Natural killer cell (primary cell): ENCODE results near the gene RALA. TPM values are rescaled to one million over a fixed set of nuclear protein-coding genes. Genes with fewer than 3 reads are reported as not detected.

Experiments
- ATAC-seq, 3 donors: fragments of 150-1000 bp in 2 of 3; fragments of 200-7000 bp in 1 of 3; cut with Tn5 transposase; 1 replicate in 1 of 3; 2 replicates in 2 of 3; pipeline ENCODE4 v1.10.0; 2021; ENCODE audit warnings: mild to moderate bottlenecking in 2 of 3, moderate library complexity in 2 of 3
- DNase-seq, 2 donors: peaks; one replicate each; pipeline versions ENCODE4 v3.0.0 to v3.0.0-alpha.2; 2013 to 2021; ENCODE audit warnings: mixed read lengths in 1 of 2
- H3K27ac ChIP-seq: one replicate; pipeline ENCODE4 v1.5.1; 2013; ENCODE audit warnings: mild to moderate bottlenecking, low read length
- H3K27me3 ChIP-seq: one replicate; pipeline ENCODE4 v1.6.1; 2013; ENCODE audit warnings: low read length; ENCODE audit not compliant: control insufficient read depth, insufficient read depth
- H3K36me3 ChIP-seq: one replicate; pipeline ENCODE4 v1.6.1; 2013; ENCODE audit warnings: low read length; ENCODE audit not compliant: control insufficient read depth, insufficient read depth
- H3K4me1 ChIP-seq: one replicate; pipeline ENCODE4 v1.6.1; 2013; ENCODE audit warnings: low read length; ENCODE audit not compliant: control insufficient read depth, insufficient read depth
- H3K4me3 ChIP-seq: one replicate; pipeline ENCODE4 v1.5.1; 2013; ENCODE audit warnings: low read length
- H3K9me3 ChIP-seq: one replicate; pipeline ENCODE4 v1.6.1; 2013; ENCODE audit warnings: low read length; ENCODE audit not compliant: control insufficient read depth, insufficient read depth
- H3K27ac Mint-ChIP-seq, 2 donors: one replicate each; pipeline ENCODE4 v1.8.0; 2022; ENCODE audit warnings: mild to moderate bottlenecking in 2 of 2, mixed read lengths in 2 of 2, moderate library complexity in 1 of 2
- H3K27me3 Mint-ChIP-seq, 2 donors: one replicate each; pipeline ENCODE4 v1.8.0; 2022; ENCODE audit warnings: low read depth in 2 of 2, mixed read lengths in 2 of 2
- H3K36me3 Mint-ChIP-seq: one replicate; pipeline ENCODE4 v1.8.0; 2022; ENCODE audit warnings: mixed read lengths
- H3K4me1 Mint-ChIP-seq, 2 donors: one replicate each; pipeline ENCODE4 v1.8.0; 2022; ENCODE audit warnings: mixed read lengths in 2 of 2
- H3K4me3 Mint-ChIP-seq: one replicate; pipeline ENCODE4 v1.8.0; 2022; ENCODE audit warnings: mild to moderate bottlenecking, moderate library complexity, mixed read lengths
- H3K9me3 Mint-ChIP-seq, 2 donors: one replicate each; pipeline ENCODE4 v1.8.0; 2022; ENCODE audit warnings: mixed read lengths in 2 of 2
- whole genome bisulfite sequencing: methylation state at CpG from one replicate; pipeline ENCODE4 v1.1.7; 2013; ENCODE audit warnings: missing lambda C conversion rate; ENCODE audit not compliant: insufficient coverage; 5-methylcytosine and 5-hydroxymethylcytosine counted together
- intact Hi-C: fragments of 100-400 bp; cut with micrococcal nuclease; formaldehyde crosslinking; loops from one replicate; pipeline ENCODE4 v1.14.2; 2022
- total RNA-seq, 4 donors: library from RNA; stranded (reverse); fragments of 120-200 nt in 1 of 4; gene quantifications; one replicate each; pipeline versions ENCODE4 v1.2.3 to v1.2.4, GENCODE V29; 2013 to 2022
- TF ChIP-seq, protein P1 (sequence below): fragments of 200-600 bp; IDR thresholded peaks from one replicate; pipeline ENCODE4 v1.8.0; 2022; ENCODE audit warnings: antibody characterized with exemption

RALA gene
- total RNA-seq, 3 donors from 2014 or later (not counting 1 experiment from before 2014, with no cell fraction given): 10.2 to 22.0 (median 16.8) TPM

DNA sequence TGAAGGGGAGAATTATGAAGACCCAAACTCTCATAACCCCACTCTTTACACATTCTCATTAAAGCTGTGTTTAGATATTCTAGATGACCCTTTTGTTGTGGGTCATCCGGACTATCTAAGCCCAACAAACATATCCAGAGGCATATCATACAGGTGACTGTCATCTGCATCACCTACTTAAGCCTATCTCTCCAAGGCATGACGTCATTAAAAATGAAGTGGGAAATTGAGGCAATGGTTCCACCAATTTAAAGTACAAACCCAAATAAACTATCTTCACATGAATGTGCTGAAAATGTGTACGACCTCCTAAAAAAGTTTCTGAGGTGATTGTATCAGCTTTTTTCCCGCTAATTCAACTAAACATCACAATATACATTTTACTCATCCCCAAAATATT is 4.5 kb upstream of the RALA start:
- 100% methylated on average over 2 of the region's 4 CpGs for WGBS
- peaks cover 12% of the 10 kb centered on the region for H3K4me1 ChIP-seq
- peaks cover 7% of the 10 kb centered on the region for H3K27me3 ChIP-seq
- Mint-ChIP-seq H3K4me1 (peaks cover 13 to 16% of the 10 kb centered on the region in 2 donors), H3K27ac (no peak overlapping the region), H3K4me3 (no peak overlapping the region), H3K9me3 (no peaks in the 10 kb centered on the region), H3K36me3 (no peaks in the 10 kb centered on the region), H3K27me3 (peaks cover 12 to 17% of the 10 kb centered on the region in 2 donors)
- H3K4me3 ChIP-seq: no peak overlapping the region
- intact Hi-C loops: no loop called here
- no peak for DNase-seq
- TF ChIP-seq, protein P1, sequence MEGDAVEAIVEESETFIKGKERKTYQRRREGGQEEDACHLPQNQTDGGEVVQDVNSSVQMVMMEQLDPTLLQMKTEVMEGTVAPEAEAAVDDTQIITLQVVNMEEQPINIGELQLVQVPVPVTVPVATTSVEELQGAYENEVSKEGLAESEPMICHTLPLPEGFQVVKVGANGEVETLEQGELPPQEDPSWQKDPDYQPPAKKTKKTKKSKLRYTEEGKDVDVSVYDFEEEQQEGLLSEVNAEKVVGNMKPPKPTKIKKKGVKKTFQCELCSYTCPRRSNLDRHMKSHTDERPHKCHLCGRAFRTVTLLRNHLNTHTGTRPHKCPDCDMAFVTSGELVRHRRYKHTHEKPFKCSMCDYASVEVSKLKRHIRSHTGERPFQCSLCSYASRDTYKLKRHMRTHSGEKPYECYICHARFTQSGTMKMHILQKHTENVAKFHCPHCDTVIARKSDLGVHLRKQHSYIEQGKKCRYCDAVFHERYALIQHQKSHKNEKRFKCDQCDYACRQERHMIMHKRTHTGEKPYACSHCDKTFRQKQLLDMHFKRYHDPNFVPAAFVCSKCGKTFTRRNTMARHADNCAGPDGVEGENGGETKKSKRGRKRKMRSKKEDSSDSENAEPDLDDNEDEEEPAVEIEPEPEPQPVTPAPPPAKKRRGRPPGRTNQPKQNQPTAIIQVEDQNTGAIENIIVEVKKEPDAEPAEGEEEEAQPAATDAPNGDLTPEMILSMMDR: no peak
- no peak for ATAC-seq
- H3K36me3 ChIP-seq: no peaks in the 10 kb centered on the region
- H3K9me3 ChIP-seq: no peaks in the 10 kb centered on the region
- H3K27ac ChIP-seq: no peak overlapping the region

DNA sequence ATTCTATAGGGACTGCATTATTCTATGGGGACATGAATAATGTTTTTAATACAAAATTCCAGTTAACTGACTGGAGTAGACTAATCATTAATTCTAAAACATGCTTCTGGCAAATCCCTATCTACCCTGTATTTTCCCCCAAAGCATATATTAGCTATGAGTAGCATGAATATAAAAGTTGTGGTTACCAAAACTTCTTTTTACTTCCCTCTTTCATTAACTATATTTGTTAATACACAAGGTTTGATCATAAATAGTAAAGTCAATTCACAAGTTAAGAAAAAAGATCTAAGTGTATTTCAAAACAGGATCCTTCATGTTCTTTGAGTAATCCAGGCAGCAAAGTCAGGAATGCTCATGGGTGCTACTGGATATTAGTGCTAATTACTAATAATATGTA is 2.9 kb upstream of the RALA start:
- no peak overlapping the region for H3K4me3 ChIP-seq
- no peak overlapping the region for H3K27ac Mint-ChIP-seq
- H3K9me3 Mint-ChIP-seq: no peaks in the 10 kb centered on the region
- no peaks in the 10 kb centered on the region for H3K9me3 ChIP-seq
- H3K27me3 ChIP-seq: peaks cover 5% of the 10 kb centered on the region
- ATAC-seq (no peak), DNase-seq (no peak)
- H3K4me1 Mint-ChIP-seq: peaks cover 28 to 31% of the 10 kb centered on the region in 2 donors
- H3K36me3 Mint-ChIP-seq: no peaks in the 10 kb centered on the region
- peaks cover 6 to 14% of the 10 kb centered on the region in 2 donors for H3K27me3 Mint-ChIP-seq
- H3K27ac ChIP-seq: no peak overlapping the region
- no peaks in the 10 kb centered on the region for H3K36me3 ChIP-seq
- H3K4me1 ChIP-seq: peaks cover 18% of the 10 kb centered on the region
- TF ChIP-seq, protein P1: no peak
- intact Hi-C loops: loop anchor here (5.0 kb wide), 1 partner anchor 112 kb away; no protein-coding TSS in a partner anchor
- no peak overlapping the region for H3K4me3 Mint-ChIP-seq

DNA sequence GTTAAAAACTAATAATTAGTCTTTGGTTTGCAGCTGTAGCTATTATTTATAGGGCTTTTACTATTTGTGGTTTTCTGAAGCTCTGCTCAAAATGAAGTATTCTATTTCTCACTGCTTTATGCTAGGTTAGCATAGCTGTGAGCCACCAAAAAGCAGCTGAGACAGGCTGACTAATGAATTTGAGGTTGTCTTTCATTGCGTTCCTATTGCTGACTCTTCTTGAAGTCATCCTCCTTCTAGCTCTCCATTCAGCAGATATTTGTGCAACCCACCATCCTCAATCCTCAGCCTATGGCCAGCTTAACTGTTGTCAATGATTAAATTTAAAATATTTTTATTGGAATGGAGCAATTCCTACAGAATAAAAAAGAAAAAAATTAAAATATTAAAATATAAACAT is 2.1 kb upstream of the RALA start:
- TF ChIP-seq, protein P1: no peak
- H3K9me3 Mint-ChIP-seq: no peaks in the 10 kb centered on the region
- H3K4me1 ChIP-seq: peaks cover 18% of the 10 kb centered on the region
- no peak overlapping the region for H3K4me3 Mint-ChIP-seq
- peaks cover 30 to 36% of the 10 kb centered on the region in 2 donors for H3K4me1 Mint-ChIP-seq
- ATAC-seq (no peak), DNase-seq (no peak)
- no peaks in the 10 kb centered on the region for H3K27me3 ChIP-seq
- H3K36me3 Mint-ChIP-seq: no peaks in the 10 kb centered on the region
- H3K36me3 ChIP-seq: no peaks in the 10 kb centered on the region
- no peak overlapping the region for H3K4me3 ChIP-seq
- peaks cover under 1 to 6% of the 10 kb centered on the region in 2 donors for H3K27me3 Mint-ChIP-seq
- H3K27ac ChIP-seq: no peak overlapping the region
- H3K27ac Mint-ChIP-seq: no peak overlapping the region
- WGBS: 83% methylated on average over 1 of the region's 1 CpG
- intact Hi-C loops: loop anchor here (5.0 kb wide), 1 partner anchor 111 kb away; no protein-coding TSS in a partner anchor
- H3K9me3 ChIP-seq: no peaks in the 10 kb centered on the region

DNA sequence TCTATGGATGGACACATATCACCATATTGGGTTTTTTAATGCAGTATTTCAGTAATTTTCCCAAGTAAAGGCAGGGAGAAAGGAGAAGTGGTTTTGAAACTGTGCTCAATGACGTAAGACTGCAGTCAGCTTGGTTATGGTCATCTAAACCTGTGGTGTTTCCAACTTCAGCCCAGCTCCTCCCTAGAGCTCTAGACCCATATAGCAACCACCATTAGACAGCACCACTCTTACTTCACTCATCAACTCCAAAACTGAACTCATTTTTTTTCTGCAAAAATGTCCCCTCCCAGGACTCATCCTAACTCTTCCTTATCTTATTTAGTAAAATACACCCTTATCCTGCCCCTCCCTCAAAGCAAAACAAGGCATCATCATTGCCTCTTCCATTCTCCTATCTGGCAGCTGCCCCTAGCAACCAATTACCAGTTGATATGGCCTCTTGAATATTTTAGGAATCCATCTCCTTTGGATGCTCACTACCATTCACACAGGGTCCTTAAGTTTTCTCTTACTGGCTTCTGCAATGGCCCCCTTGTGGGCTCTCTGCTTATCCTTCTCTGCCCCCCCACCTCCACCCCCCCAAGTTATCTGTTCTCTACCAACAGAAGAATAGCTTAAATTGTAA is 1.5 kb upstream of the RALA start:
- no peaks in the 10 kb centered on the region for H3K36me3 Mint-ChIP-seq
- H3K9me3 Mint-ChIP-seq: no peaks in the 10 kb centered on the region
- H3K27me3 Mint-ChIP-seq: no peaks in the 10 kb centered on the region
- peak overlapping the region; percentile 7 to 87 for H3K27ac Mint-ChIP-seq
- DNase-seq: peak in 1 of 2 donors; percentile 17
- Histone ChIP-seq H3K9me3 (no peaks in the 10 kb centered on the region), H3K4me3 (no peak overlapping the region), H3K27me3 (no peaks in the 10 kb centered on the region), H3K27ac (peak overlapping the region; percentile 13), H3K36me3 (no peaks in the 10 kb centered on the region), H3K4me1 (peaks cover 18% of the 10 kb centered on the region)
- TF ChIP-seq, protein P1: no peak
- 75% methylated on average over 1 of the region's 1 CpG for WGBS
- ATAC-seq: no peak
- H3K4me3 Mint-ChIP-seq: peak overlapping the region; percentile 73
- H3K4me1 Mint-ChIP-seq: peaks cover 36% of the 10 kb centered on the region in 2 donors
- intact Hi-C loops: loop anchor here (5.0 kb wide), 1 partner anchor 110 kb away; no protein-coding TSS in a partner anchor
